ENCODE results near the gene SMARCA2.
"Not testable (repeated sequence)": the region's sequence is repeated elsewhere in the genome, so short reads cannot be mapped to it uniquely, and the experiment has no call there.

The SMARCA2 gene

DNA sequence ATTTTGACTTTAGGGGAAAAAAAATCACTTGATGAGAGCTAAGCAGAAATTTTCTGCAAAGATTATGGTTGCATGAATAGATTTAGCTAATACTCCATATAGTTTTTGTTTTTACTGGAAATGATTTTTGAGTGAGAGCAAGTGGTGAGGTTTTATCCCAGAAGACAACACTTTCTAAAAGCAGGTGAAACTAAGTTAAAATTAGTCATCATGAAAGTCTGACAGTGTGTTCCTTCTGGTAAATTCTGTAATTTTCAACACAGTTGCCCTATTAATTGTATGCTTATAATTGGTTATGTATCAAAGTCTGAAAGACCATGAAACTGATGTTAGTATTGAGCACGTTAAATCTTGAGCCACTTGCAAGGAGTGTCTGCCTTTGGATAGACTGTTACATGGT is 91.5 kb downstream of the SMARCA2 start:
- no peak for DNase-seq

DNA sequence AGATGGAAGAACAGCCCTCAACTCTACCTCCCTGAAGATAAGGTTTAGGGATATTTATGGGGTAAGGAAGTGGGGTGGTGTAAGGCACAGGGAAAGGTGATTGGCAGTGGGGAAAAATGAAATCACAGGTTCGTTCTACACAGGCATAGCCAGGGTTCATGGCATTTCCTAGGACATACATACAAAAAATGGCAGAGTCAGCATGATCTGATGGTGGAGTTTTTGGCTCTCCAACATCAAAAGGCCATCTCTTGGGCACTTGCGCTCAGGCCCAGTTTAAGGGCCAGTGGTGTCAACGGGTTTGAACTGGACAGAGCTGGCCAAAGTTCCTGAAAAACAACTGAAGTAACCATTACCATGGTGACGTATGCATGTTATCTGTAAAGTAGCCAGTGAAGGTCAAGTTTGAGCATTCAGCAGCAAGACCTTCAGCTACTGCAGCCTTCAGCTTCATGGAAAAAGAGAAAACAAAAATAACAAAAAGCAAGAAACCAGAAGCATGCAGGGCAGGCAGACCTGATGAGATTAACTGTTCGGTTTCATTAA is 92.8 kb downstream of the SMARCA2 start:
- no peak for DNase-seq

DNA sequence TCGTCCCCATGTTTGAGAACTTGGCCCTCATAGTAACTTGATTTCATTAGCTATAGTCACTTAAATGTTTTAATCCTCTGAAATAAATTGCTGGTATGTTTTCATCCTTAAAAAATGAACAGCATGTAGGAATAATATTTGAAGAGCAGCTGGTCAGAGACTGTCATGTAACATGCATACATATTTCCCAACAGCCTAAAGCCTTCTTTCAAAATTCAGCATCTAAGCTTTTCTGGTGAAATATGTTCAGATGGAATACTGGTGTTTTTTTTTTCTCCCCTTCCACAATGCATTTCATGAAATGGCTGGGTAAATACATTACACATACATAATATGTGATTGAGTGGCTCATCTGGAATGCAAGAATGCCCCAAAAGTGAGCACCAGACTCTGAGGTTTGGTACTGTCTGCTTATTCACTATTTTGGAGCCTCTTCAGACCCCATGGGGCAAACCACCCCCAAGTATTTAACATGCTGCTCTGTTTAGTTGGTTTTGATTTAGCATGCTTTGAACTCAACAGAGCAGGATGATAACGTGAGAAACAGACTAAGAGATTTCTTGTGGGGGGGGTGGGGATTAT is 94.0 kb downstream of the SMARCA2 start:
- no peak for DNase-seq

DNA sequence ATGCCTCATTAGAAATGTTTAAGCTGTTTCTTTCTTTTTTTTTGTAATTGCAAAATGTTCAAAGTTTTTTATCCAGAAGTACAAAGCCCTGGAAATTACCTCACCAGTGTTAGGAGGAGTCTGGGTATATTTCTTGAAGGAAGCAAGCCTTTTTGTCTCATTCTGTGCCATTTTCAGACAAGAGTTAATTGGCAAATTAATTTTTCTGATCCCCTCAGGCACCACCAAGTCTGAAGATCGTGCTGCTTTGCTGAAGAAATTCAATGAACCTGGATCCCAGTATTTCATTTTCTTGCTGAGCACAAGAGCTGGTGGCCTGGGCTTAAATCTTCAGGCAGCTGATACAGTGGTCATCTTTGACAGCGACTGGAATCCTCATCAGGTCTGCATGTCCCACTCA is 94.9 kb downstream of the SMARCA2 start:
- no peak for DNase-seq

DNA sequence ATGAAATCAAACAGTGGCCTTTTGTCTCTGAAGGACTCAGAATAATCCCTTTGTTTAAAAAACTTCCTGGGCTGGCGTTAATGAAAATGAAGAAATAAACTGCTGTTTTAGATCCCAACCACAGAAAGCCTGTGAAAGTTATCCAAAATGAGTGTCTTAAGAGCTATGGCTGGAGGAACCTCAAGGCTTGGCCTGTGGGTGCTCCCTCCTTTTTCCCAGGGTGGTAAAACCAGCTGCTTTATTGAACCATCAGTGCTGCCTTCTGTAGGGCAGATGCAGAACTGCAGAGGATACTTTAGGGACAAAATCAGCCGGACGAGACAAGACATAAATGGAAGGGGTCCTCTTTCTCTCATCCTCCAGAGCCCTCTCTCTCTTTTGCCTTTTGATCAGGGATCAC is 100.9 kb downstream of the SMARCA2 start:
- DNase-seq = no peak

DNA sequence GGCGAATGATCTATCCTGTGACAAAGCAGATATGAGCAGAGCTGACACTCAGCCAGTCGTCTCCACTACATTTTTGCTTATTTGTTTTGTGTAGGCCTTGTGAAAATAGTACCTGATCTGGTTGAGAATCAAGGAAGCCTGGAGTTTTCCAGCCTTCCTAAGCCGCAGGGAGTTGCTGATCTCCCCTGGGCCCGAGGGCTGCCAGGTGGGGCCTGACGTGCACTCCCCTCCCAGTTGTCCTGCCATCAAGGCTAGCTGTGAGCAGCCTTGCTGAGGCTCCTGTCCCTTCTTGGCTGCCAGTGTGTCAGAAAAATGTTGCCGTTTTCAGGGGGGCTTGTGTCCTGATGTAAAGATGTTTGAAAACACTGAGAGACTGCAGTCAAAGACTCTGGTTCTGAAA is 102.4 kb downstream of the SMARCA2 start:
- DNase-seq = no peak

DNA sequence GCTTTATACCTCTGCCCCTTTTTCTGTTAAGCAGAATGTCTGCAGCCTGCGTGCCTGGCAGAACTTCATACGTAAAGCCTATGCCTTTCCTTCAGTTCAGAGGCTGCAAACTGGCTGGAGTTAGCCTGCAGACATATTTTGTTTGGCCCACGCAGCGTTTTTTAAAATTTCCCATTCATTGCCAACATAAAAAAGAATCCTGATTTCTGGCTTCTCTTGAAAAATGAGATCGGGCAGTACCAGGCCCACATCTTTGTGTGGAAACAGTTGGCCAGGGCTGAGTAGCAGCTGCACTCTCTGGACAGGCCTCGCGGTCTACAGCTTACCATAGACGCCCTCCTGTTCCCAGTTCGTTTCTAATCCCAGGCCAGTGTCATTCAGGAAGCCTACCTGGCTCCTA is 104.4 kb downstream of the SMARCA2 start:
- DNase-seq = no peak

DNA sequence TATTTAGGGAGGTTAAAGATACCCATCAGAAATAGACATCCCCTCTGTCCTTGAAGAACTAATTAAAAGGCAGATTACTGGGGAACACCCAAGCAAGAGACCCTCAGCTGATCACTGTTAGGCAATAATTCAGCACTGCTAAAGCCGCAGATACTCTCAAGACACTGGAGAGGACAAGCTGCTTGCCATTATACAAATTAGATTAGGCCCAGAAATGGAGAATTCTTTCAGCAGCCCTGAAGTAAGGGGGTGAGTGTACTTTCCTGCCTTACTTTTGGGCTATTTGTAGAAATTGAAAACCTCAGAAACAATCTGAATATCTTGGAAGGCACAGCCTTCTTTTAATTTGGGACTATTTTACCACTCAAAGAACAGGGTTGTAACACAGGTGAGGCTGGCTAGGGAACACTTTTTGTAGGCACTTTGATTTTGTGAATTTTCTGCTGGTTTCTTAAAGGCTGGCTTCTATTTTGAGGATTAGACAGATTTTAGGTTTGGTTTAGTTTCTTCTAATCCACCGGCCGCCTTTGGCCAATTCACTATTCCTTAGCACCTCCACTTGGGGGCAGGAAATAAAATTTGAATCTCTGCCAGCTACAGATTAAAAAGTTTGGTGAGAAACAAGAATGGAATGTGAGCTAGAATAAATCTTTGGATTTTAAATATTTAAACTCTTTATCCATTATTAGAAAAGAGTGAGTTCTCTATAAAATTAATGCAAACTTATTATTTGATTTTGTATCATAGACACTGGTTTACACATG is 106.0 kb downstream of the SMARCA2 start:
- DNase-seq = no peak

DNA sequence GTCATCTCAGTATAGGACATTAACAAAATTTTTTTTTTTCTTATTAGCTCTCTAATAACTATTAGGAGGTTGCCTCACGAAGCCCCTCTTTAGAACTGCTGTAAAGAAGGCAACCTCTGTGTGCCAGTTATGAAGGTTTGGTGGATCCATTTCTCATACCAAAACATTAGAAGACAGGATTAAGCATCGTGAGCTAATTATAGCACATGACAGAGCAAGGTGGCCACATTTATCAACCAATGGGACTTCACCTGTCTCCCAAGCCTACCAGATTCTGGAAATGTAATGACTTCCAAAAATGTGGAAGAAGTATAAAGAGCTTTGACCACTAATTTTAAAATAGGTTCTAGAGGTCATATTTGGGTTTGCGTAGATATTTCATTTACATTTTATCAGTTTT is 107.2 kb downstream of the SMARCA2 start:
- no peak for DNase-seq

DNA sequence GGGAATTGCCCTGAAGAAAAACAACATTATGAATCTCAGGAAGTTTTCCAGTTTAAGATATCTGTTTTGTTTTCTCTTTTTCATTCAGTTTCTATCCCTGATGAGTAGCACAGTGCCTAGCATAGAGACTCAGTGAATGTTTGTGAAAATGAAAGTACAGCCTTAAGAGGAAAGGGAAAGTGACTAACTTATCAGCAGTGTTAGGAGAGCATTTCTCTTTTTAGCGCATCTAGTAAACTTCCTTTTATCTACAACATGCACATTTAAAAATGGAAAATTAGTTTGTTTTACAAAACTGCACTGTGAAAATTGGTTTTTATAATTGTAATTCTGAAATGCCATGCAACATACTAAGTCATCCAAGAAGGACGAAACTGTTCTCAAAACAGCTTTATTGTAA is 110.8 kb downstream of the SMARCA2 start:
- DNase-seq = no peak

DNA sequence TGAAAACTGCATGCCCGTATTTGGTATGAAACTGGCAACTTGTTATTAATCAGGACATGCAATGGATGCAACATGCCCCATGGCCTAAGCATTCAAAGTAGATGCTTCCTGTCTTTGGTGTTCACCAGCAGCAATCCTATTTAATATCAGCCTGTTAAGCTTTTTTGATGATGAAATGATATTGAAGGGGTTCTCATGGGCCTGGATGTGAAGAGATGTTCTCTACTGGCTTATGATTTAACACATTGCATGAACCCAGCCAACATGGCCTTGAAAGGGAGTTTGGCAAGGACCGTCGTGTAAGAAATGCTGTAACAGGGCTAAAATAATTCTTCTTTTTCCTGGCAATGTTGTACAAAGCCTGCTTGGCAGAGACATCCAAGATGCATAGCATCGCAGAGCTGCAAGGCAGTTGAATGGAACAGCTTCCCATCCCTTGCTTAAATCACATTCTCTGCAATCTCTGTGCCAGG is 111.2 kb downstream of the SMARCA2 start:
- DNase-seq = no peak

DNA sequence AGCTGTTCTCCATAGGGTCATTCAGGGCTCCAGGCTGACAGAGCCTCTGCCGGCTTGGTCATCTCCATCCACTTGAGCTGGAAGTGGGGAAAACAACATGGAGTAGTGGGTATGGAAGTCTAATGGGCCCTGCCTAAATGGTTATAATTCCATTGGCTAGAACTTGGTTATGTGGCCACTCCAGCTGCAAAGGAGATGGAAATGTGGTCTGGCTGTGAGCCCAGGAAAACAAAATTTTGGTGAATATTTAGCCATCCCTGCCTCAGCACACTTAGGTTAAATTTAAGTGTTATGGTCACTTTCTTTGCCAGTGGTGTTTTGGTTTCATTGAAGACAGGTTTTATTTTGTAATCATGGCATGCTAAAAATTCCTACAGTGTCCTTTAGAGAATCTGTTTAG is 112.3 kb downstream of the SMARCA2 start:
- no peak for DNase-seq

DNA sequence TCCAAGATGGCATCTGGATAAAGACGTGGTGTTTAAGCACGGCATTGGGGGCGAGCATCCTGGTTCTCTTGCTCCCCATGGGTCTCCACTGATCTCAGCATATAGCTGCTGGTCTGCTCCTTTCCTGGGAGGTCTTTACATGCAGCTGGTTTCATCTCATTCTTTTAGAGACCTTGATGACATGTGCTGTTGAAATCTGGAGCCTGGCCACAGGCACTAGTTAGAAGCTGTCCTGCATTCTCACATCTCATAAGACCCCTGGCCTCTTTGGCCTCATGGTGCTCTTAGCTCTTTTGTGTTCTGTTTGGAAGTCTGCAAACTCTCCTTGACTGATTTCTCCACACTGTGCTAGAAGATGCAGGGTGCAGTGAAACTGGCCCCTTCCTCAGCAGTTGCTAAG is 113.0 kb downstream of the SMARCA2 start:
- DNase-seq = no peak

DNA sequence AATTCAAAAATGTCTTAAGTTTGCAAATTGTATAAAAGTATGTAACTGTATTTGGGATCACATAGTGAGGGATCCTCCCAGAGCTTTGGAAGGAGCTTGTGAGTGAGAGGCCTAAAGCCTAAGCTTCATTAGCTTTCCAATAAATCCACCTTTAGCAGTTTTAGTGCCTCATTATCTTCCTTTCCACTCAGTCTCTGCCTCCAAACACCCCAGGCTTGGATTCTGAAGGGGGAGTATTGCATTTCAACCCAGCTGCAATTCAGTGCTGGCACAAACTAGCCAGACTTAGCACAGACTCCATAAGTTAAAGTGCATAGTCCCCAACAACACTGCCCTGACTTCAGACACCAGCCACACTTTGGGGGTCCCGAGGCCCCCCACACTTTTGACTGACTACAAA is 113.5 kb downstream of the SMARCA2 start:
- DNase-seq = no peak

DNA sequence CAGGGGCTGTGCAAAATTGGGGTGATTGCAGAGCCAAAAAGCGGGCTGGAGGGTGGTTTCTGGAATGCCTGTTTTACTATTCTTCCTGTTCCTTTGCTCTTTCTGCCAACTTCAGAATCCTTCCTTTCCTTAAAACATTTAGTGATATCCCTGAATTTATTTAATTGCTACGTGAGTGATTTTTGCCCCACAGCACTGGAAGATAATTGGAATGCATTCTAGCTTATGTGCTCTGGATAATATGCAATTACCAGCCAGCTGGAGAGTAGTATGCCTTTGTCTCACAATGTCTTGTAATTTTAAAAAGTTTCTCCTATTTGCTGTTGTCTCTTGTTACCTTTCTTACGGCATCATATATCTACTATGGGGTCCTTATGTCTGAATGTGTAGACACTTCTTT is 115.8 kb downstream of the SMARCA2 start:
- no peak for DNase-seq

DNA sequence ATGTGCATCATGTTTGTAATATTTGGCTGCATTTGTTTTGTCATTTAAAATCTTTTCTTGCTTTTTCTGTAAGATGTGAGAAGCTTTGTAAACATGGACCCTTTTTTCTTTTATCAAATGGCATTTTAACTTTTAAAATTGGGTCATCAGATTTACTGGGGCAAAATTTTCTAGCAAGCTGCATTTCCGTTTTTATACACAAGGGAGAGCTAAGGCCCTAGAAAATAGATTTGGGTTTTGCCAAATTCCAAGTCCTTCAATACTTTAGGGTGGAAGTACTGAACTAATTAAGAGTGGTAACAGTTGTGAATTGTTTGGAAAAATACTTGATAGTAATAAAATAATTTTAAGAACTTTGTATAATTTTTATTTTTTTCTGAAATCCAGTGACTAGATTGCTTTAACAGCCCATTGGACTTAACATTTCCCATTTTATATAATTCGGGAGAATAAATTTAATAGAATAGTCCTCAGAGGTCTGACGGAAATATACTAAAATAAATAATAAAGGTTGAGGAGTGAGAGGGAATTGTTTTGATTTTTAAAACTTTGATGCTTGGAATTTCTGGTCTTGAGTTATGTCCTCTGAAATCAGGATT is 117.4 kb downstream of the SMARCA2 start:
- no peak for DNase-seq

DNA sequence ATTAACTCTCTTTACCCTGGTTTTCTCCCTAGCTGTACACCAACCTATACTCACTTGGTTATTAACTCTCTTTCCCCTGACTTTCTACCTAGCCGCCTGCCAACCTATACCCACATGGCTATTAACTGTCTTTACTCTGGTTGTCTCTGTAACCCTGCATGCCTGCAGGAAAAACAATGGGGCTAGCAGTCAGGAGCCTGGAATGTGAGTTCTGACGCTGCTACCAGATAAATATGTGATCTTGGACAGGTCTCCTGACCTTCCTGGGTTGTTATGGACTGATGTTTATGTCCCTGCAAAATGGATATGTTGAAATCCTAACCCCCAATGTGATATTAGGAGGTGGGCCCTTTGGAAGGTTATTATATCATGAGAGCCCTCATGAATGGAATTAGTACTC is 119.2 kb downstream of the SMARCA2 start:
- DNase-seq = no peak

DNA sequence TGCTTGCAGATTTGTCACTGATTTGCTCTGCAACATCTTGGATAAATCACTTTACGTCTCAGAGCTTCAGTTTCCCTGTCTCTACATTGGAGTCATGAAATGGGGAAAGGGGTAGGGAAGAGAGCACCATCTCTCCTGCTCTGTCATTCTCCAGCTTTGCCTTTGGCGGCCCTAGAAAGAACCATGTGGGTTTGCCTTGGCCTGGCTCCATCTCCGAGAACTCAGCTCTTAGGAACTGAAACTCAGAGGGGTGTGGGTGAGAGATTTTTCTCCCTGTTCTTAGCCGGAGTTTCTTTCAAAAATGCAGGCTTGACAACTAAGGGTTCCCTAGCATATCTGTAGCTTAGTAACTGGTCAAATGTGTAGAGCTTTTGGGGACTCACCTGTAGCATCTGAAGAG is 123.5 kb downstream of the SMARCA2 start:
- no peak for DNase-seq

DNA sequence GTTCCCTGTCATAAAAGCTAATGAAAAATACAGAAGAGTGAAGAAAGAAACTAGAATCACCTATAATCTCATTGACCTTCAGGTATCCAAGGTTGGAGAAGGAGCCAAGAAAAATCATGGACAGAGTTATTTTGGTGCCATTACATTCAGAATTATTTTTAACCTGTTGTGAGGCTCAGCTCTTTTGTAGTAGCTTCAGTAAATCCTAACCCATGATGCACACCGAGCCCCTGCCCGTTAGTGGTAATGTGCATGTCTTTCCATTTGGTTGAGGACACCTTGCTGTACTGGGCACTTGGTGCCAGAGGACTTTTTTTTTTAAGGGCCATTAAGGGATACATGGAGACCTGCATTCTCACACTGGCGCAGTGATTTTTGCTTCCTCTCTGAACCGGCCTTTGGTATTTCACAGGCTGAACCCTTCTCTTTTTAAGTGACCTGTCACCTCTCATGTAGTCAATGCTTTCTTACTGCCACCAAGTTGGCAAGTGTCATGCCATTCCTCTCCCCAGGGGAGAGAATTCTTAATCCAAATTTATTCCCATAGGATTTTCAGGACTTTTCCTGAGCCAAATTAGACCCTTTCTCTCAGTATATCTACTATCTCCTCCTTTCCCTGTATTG is 125.6 kb downstream of the SMARCA2 start:
- DNase-seq = no peak

DNA sequence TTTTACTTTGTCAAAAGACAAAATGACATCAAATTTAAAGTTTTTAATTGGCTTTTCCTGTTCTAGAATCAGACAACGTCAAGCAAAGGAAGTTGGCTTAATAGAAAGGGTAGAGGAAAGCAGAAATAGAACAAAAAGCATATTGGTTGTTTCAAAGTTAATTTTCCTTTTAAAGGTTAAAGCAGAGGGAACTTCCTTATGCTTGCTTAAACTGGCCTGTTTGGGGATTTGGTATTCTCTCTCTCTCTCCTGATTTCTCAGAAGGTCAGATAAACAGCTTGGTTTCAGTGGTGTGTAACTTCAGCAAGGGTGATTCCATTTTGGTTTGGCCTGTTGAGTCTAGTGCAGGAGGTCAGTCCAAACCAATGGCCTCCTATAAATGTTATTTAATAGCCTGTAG is 127.1 kb downstream of the SMARCA2 start:
- DNase-seq = no peak

DNA sequence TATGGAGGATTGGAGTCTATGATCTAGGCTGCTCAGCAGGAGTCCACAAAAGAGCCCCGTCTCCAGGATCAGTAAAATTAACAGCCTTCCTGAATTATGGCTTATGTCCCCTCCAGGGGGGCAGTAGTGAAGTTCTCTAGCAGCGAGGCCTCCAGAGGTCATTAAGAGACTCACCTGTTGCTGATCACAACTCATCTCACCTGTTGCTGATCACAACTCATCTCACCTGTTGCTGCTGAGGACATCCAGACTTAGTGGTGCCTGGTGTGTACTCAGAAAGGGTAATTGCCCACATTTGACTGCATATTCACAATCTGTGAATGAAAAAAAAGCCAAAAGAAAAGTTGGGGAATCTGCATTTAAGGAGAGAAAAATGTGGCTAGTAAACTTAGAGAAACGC is 129.5 kb downstream of the SMARCA2 start:
- DNase-seq = no peak

DNA sequence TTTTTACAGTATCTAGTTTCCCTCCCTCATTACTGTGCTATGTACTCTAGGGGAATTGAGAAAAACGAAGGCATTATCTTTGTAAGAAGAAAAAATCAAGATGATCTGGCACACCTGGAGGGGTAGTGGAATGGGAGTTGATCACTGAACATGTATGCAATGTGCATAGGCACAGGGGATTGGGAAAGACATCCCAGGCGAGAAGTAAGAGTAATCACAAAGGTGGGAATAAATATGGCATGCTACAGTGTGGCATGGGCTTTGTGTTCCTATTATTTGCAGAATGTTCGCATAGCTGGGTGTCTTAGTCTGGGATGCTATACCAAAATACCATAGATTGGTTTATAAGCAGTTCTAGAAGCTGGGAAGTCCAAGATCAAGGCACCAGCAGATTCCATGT is 130.6 kb downstream of the SMARCA2 start:
- no peak for DNase-seq

DNA sequence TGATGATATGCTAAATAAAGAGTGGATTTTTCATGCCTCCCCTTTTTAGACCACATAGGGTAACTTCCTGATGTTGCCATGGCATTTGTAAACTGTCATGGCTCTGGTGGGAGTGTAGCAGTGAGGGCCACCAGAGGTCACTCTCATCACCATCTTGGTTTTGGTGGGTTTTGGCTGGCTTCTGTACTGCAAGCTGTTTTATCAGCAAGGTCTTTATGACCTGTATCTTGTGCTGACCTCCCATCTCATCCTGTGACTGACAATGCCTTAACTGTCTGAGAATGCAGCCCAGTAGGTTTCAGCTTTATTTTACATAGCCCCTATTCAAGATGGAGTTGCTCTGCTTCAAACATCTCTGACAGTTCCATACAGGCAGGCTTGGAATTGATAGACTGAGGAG is 131.6 kb downstream of the SMARCA2 start:
- not testable (repeated sequence) for DNase-seq

DNA sequence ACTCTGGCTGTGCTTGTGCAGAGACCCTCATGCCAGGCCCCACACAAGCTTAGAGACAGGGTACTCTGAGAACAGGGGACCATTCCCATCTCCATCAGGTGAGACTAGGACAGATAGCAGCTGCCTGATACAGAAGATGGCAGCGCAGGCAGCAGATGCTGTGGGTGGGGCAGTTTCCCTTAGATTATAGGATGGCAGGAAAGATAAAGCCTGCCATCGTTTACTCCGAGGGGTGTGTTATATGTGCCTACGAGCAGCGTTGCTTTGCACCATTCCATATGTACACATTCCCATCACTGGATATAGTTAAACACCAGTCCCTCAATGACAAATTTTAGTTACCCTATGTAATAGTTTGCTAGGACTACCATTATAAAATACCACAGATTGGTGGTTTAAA is 135.2 kb downstream of the SMARCA2 start:
- DNase-seq = no peak

All from effector CD8-positive, alpha-beta T cell (primary cell).